Measurements from ENCODE around the gene KRT86. TPM values are rescaled to one million over a fixed set of nuclear protein-coding genes. Genes with fewer than 3 reads are reported as not detected.

Gene KRT86
- total RNA-seq, 1 experiment from 2014 or later, result 2.7 TPM

GRCh38 chr12:52349196-52349595, 74.8 kb downstream of the KRT86 start:
- H2AFZ ChIP-seq, result no peak overlapping the region
- no peak overlapping the region for H3K27ac ChIP-seq
- ChIA-PET CTCF (no interaction called here), POLR2A (ENCODE audit: unreplicated experiment) (no interaction called here)
- no peak overlapping the region for H3K4me3 ChIP-seq
- no peak for DNase-seq
- no peaks in the 10 kb centered on the region for H3K79me2 ChIP-seq (ENCODE audit: low read depth)
- peaks cover 27% of the 10 kb centered on the region for H3K4me1 ChIP-seq (replicated peaks; ENCODE audit: insufficient read depth)
- no peaks in the 10 kb centered on the region for H4K20me1 ChIP-seq (ENCODE audit: insufficient read depth)
- no peaks in the 10 kb centered on the region for H3K9me2 ChIP-seq (ENCODE audit: insufficient read depth)
- no TSS peak for BruUV-seq (replicated peaks)
- H3K27me3 ChIP-seq (ENCODE audit: insufficient read depth, low read depth), result no peaks in the 10 kb centered on the region
- no peaks in the 10 kb centered on the region for H3K36me3 ChIP-seq (ENCODE audit: low read depth)
- TF ChIP-seq CTCF (conservative IDR thresholded peaks at IDR 0.05), result no peak
- TF ChIP-seq EZH2 (IDR thresholded peaks at IDR 0.05; ENCODE audit: low read depth), result no peak
- intact Hi-C loops (cut with micrococcal nuclease; ENCODE audit: unreplicated experiment), result no loop called here
- H3K4me2 ChIP-seq, result no peak overlapping the region
- peaks cover 23% of the 10 kb centered on the region for H3F3A ChIP-seq (ENCODE audit: insufficient read depth, low read depth)
- H3K9me3 ChIP-seq (ENCODE audit: insufficient read depth, low read depth), result no peaks in the 10 kb centered on the region

GRCh38 chr12:52350021-52350620, 75.7 kb downstream of the KRT86 start:
- intact Hi-C loops (cut with micrococcal nuclease; ENCODE audit: unreplicated experiment), result no loop called here
- no peaks in the 10 kb centered on the region for H3K9me3 ChIP-seq (ENCODE audit: insufficient read depth, low read depth)
- no peak overlapping the region for H2AFZ ChIP-seq
- no peaks in the 10 kb centered on the region for H4K20me1 ChIP-seq (ENCODE audit: insufficient read depth)
- CTCF ChIA-PET, result no interaction called here
- TF ChIP-seq EZH2 (IDR thresholded peaks at IDR 0.05; ENCODE audit: low read depth) (no peak), CTCF (conservative IDR thresholded peaks at IDR 0.05) (no peak)
- no peak for DNase-seq
- H3K4me3 ChIP-seq, result no peak overlapping the region
- no peaks in the 10 kb centered on the region for H3K79me2 ChIP-seq (ENCODE audit: low read depth)
- no TSS peak for BruUV-seq (replicated peaks)
- H3K36me3 ChIP-seq (ENCODE audit: low read depth), result no peaks in the 10 kb centered on the region
- H3K27me3 ChIP-seq (ENCODE audit: insufficient read depth, low read depth), result no peaks in the 10 kb centered on the region
- H3F3A ChIP-seq (ENCODE audit: insufficient read depth, low read depth), result peaks cover 19% of the 10 kb centered on the region
- peaks cover 19% of the 10 kb centered on the region for H3K4me1 ChIP-seq (replicated peaks; ENCODE audit: insufficient read depth)
- no peaks in the 10 kb centered on the region for H3K9me2 ChIP-seq (ENCODE audit: insufficient read depth)
- POLR2A ChIA-PET (ENCODE audit: unreplicated experiment), result interaction anchor here (0.8 kb wide), 1 partner anchor 164 kb away, joined by 5 read pairs; no protein-coding TSS in a partner anchor
- no peak overlapping the region for H3K4me2 ChIP-seq
- no peak overlapping the region for H3K27ac ChIP-seq

GRCh38 chr12:52350786-52351185, 76.3 kb downstream of the KRT86 start:
- Histone ChIP-seq H3K4me1 (replicated peaks; ENCODE audit: insufficient read depth) (peaks cover 12% of the 10 kb centered on the region), H3K36me3 (ENCODE audit: low read depth) (no peaks in the 10 kb centered on the region), H3F3A (ENCODE audit: insufficient read depth, low read depth) (peaks cover 13% of the 10 kb centered on the region), H2AFZ (no peak overlapping the region), H3K9me3 (ENCODE audit: insufficient read depth, low read depth) (no peaks in the 10 kb centered on the region), H3K4me3 (no peak overlapping the region), H3K27ac (no peak overlapping the region), H3K27me3 (ENCODE audit: insufficient read depth, low read depth) (no peaks in the 10 kb centered on the region), H3K4me2 (no peak overlapping the region), H3K9me2 (ENCODE audit: insufficient read depth) (no peaks in the 10 kb centered on the region), H3K79me2 (ENCODE audit: low read depth) (no peaks in the 10 kb centered on the region), H4K20me1 (ENCODE audit: insufficient read depth) (no peaks in the 10 kb centered on the region)
- intact Hi-C loops (cut with micrococcal nuclease; ENCODE audit: unreplicated experiment), result no loop called here
- TF ChIP-seq EZH2 (IDR thresholded peaks at IDR 0.05; ENCODE audit: low read depth) (no peak), CTCF (conservative IDR thresholded peaks at IDR 0.05) (no peak)
- DNase-seq, result no peak
- ChIA-PET CTCF (no interaction called here), POLR2A (ENCODE audit: unreplicated experiment) (interaction anchor here (0.6 to 0.8 kb wide), 2 partner anchors 165 to 455 kb away, joined by 5 to 8 read pairs; no protein-coding TSS in a partner anchor)
- no TSS peak for BruUV-seq (replicated peaks)

All from PC-9 (cell line).